ENCODE results near the gene SPN. TPM values are rescaled to one million over a fixed set of nuclear protein-coding genes. Genes with fewer than 3 reads are reported as not detected.
"Not testable (repeated sequence)": the region's sequence is repeated elsewhere in the genome, so short reads cannot be mapped to it uniquely, and the experiment has no call there.

SPN gene
- total RNA-seq, 1 experiment from 2014 or later, result not detected

- Mint-ChIP-seq H3K36me3 (ENCODE audit: insufficient read depth, unreplicated experiment) (no peaks in the 10 kb centered on the region), H3K27me3 (ENCODE audit: unreplicated experiment) (peaks cover 14% of the 10 kb centered on the region), H3K4me1 (ENCODE audit: low read depth, unreplicated experiment) (no peaks in the 10 kb centered on the region), H3K4me3 (ENCODE audit: low read depth, unreplicated experiment) (no peak overlapping the region), H3K9me3 (ENCODE audit: low read depth, unreplicated experiment) (no peaks in the 10 kb centered on the region), H3K27ac (ENCODE audit: unreplicated experiment) (no peak overlapping the region)
- no peak for DNase-seq
- intact Hi-C loops (cut with micrococcal nuclease; ENCODE audit: unreplicated experiment), result no loop called here
- BruUV-seq (replicated peaks), result no TSS peak
- no peak for TF ChIP-seq CTCF (IDR thresholded peaks at IDR 0.05; ENCODE audit: unreplicated experiment)
- CTCF ChIA-PET, result interaction anchor here (1.2 kb wide), 1 partner anchor 11 kb away, joined by 3 read pairs; the partner anchor contains the start of gene SPN
These were observed 11.2 kb upstream of the SPN start for GRCh38 chr16:29651774-29652349.

GRCh38 chr16:29653471-29653870 lies 9.6 kb upstream of the SPN start:
- intact Hi-C loops (cut with micrococcal nuclease; ENCODE audit: unreplicated experiment), result no loop called here
- TF ChIP-seq CTCF (IDR thresholded peaks at IDR 0.05; ENCODE audit: unreplicated experiment), result no peak
- Mint-ChIP-seq H3K36me3 (ENCODE audit: insufficient read depth, unreplicated experiment) (no peaks in the 10 kb centered on the region), H3K4me1 (ENCODE audit: low read depth, unreplicated experiment) (no peaks in the 10 kb centered on the region), H3K9me3 (ENCODE audit: low read depth, unreplicated experiment) (no peaks in the 10 kb centered on the region), H3K27me3 (ENCODE audit: unreplicated experiment) (peaks cover 17% of the 10 kb centered on the region), H3K27ac (ENCODE audit: unreplicated experiment) (no peak overlapping the region), H3K4me3 (ENCODE audit: low read depth, unreplicated experiment) (no peak overlapping the region)
- no TSS peak for BruUV-seq (replicated peaks)
- no peak for DNase-seq
- CTCF ChIA-PET, result interaction anchor here (0.6 kb wide), 1 partner anchor 438 kb away, joined by 4 read pairs; the partner anchor contains the start of gene TBX6

- H3K4me3 Mint-ChIP-seq (ENCODE audit: low read depth, unreplicated experiment); H3K36me3 Mint-ChIP-seq (ENCODE audit: insufficient read depth, unreplicated experiment); H3K9me3 Mint-ChIP-seq (ENCODE audit: low read depth, unreplicated experiment); intact Hi-C loops (cut with micrococcal nuclease; ENCODE audit: unreplicated experiment); H3K4me1 Mint-ChIP-seq (ENCODE audit: low read depth, unreplicated experiment); BruUV-seq (replicated peaks); DNase-seq; H3K27ac Mint-ChIP-seq (ENCODE audit: unreplicated experiment): not testable (repeated sequence)
- H3K27me3 Mint-ChIP-seq (ENCODE audit: unreplicated experiment), result peaks cover 21% of the 10 kb centered on the region
- CTCF ChIA-PET, result interaction anchor here (0.6 to 0.7 kb wide), 2 partner anchors 380 to 438 kb away, joined by 4 to 6 read pairs; partner anchors contain the start of gene TBX6
These were observed 9.2 kb upstream of the SPN start for GRCh38 chr16:29653890-29654289.

- Mint-ChIP-seq H3K9me3 (ENCODE audit: low read depth, unreplicated experiment) (no peaks in the 10 kb centered on the region), H3K36me3 (ENCODE audit: insufficient read depth, unreplicated experiment) (no peaks in the 10 kb centered on the region), H3K4me1 (ENCODE audit: low read depth, unreplicated experiment) (no peaks in the 10 kb centered on the region), H3K27me3 (ENCODE audit: unreplicated experiment) (peaks cover 15% of the 10 kb centered on the region), H3K4me3 (ENCODE audit: low read depth, unreplicated experiment) (no peak overlapping the region), H3K27ac (ENCODE audit: unreplicated experiment) (no peak overlapping the region)
- TF ChIP-seq CTCF (IDR thresholded peaks at IDR 0.05; ENCODE audit: unreplicated experiment), result no peak
- CTCF ChIA-PET, result interaction anchor here (0.7 kb wide), 1 partner anchor 116 kb away, joined by 6 read pairs; no protein-coding TSS in a partner anchor
- intact Hi-C loops (cut with micrococcal nuclease; ENCODE audit: unreplicated experiment), result no loop called here
- DNase-seq, result no peak
- no TSS peak for BruUV-seq (replicated peaks)
These were observed 6.1 kb upstream of the SPN start for GRCh38 chr16:29656688-29657523.

Data from Calu3 (cell line).